Body of pancreas (tissue), 4 donors: ENCODE measurements around the gene TSHR. TPM values are rescaled to one million over a fixed set of nuclear protein-coding genes. Genes with fewer than 3 reads are reported as not detected.

ENCODE experiments used
- ATAC-seq: fragments of 150-250 bp; one replicate; pipeline ENCODE4 v1.9.1; 2016
- DNase-seq, 4 donors: peaks; one replicate each; pipeline ENCODE4 v3.0.0-alpha.2; 2019
- H3K27ac ChIP-seq, 4 donors: fragments of 200-600 bp; sonication (generic); 1 replicate in 3 of 4; 2 replicates in 1 of 4; pipeline versions ENCODE4 v1.5.1 to v1.6.1; 2016 to 2019; ENCODE audit warnings: mild to moderate bottlenecking in 1 of 4, mixed read lengths in 1 of 4, moderate library complexity in 1 of 4
- H3K27me3 ChIP-seq, 2 donors: fragments of 200-600 bp; sonication (generic); one replicate each; pipeline ENCODE4 v1.6.0; 2016; ENCODE audit warnings: mild to moderate bottlenecking in 1 of 2
- H3K36me3 ChIP-seq, 2 donors: fragments of 200-600 bp; sonication (generic); replicated peaks in 1 of 2; 2 replicates each; pipeline ENCODE4 v1.5.1; 2016; ENCODE audit warnings: low read depth in 2 of 2; ENCODE audit not compliant: insufficient read depth in 1 of 2
- H3K4me1 ChIP-seq: fragments of 200-600 bp; sonication (generic); one replicate; pipeline ENCODE4 v1.6.0; 2016
- H3K4me3 ChIP-seq, 2 donors: fragments of 200-600 bp; sonication (generic); 1 replicate in 1 of 2; 2 replicates in 1 of 2; pipeline ENCODE4 v1.5.1; 2016 to 2019
- H3K9me3 ChIP-seq, 3 donors: fragments of 200-600 bp; sonication (generic); 1 replicate in 2 of 3; 2 replicates in 1 of 3; pipeline ENCODE4 v1.5.1; 2016
- POLR2A ChIP-seq, 3 donors: fragments of 450-650 bp; IDR thresholded peaks; one replicate each; pipeline ENCODE4 v1.6.1; 2016; ENCODE audit warnings: antibody characterized with exemption in 3 of 3, mild to moderate bottlenecking in 2 of 3
- WGBS, 2 donors: methylation state at CpG; one replicate each; pipeline ENCODE4 v1.1.5; 2017; 5-methylcytosine and 5-hydroxymethylcytosine counted together
- intact Hi-C: fragments of 100-400 bp; cut with DNase I; formaldehyde crosslinking; loops from one replicate; pipeline ENCODE4 v1.15.1; 2023
- total RNA-seq, 2 donors: library from RNA; depleted of rRNA; stranded (reverse); fragments of >200 nt; gene quantifications; one replicate each; pipeline ENCODE4 v1.1.0, GENCODE V29; 2016
- TF ChIP-seq, protein P1 (sequence below), 7 experiments: fragments of 450-650 bp in 4 of 7; fragments of 200-600 bp in 3 of 7; sonication (generic) in 3 of 7; IDR thresholded peaks; one replicate each; pipeline ENCODE4 v1.5.1; 2016 to 2019; ENCODE audit warnings: antibody characterized with exemption in 7 of 7

TSHR gene
- total RNA-seq, 2 donors from 2014 or later = not detected

- no peaks in the 10 kb centered on the region for H3K4me1 ChIP-seq
- no peak overlapping the region for H3K27ac ChIP-seq
- WGBS, 2 donors = 58 to 79% methylated on average over 2 of the region's 2 CpGs
- ATAC-seq = no peak
- intact Hi-C loops = no loop called here
- no peak overlapping the region for H3K4me3 ChIP-seq
- no peak for DNase-seq
- no peaks in the 10 kb centered on the region for H3K9me3 ChIP-seq
- no peaks in the 10 kb centered on the region for H3K36me3 ChIP-seq
- no peaks in the 10 kb centered on the region for H3K27me3 ChIP-seq
- TF ChIP-seq, protein P1, sequence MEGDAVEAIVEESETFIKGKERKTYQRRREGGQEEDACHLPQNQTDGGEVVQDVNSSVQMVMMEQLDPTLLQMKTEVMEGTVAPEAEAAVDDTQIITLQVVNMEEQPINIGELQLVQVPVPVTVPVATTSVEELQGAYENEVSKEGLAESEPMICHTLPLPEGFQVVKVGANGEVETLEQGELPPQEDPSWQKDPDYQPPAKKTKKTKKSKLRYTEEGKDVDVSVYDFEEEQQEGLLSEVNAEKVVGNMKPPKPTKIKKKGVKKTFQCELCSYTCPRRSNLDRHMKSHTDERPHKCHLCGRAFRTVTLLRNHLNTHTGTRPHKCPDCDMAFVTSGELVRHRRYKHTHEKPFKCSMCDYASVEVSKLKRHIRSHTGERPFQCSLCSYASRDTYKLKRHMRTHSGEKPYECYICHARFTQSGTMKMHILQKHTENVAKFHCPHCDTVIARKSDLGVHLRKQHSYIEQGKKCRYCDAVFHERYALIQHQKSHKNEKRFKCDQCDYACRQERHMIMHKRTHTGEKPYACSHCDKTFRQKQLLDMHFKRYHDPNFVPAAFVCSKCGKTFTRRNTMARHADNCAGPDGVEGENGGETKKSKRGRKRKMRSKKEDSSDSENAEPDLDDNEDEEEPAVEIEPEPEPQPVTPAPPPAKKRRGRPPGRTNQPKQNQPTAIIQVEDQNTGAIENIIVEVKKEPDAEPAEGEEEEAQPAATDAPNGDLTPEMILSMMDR (IDR thresholded peaks at IDR 0.05) = no peak
- TF ChIP-seq POLR2A (IDR thresholded peaks at IDR 0.05) = no peak
These were observed 181.9 kb downstream of the TSHR start for GRCh38 chr14:81137316-81137715.

GRCh38 chr14:81138429-81138828, 183.0 kb downstream of the TSHR start:
- Histone ChIP-seq H3K27me3 (no peaks in the 10 kb centered on the region), H3K27ac (no peak overlapping the region), H3K9me3 (no peaks in the 10 kb centered on the region), H3K4me3 (no peak overlapping the region), H3K36me3 (no peaks in the 10 kb centered on the region), H3K4me1 (no peaks in the 10 kb centered on the region)
- ATAC-seq (no peak), DNase-seq (no peak)
- intact Hi-C loops = no loop called here
- 75 to 76% methylated on average over 6 of the region's 6 CpGs for WGBS, 2 donors
- TF ChIP-seq POLR2A (IDR thresholded peaks at IDR 0.05) = no peak
- TF ChIP-seq, protein P1 (IDR thresholded peaks at IDR 0.05) = no peak

- Histone ChIP-seq H3K27me3 (no peaks in the 10 kb centered on the region), H3K9me3 (no peaks in the 10 kb centered on the region), H3K36me3 (no peaks in the 10 kb centered on the region), H3K4me3 (no peak overlapping the region), H3K4me1 (peaks cover 6% of the 10 kb centered on the region), H3K27ac (no peak overlapping the region)
- TF ChIP-seq, protein P1 (IDR thresholded peaks at IDR 0.05) = no peak
- TF ChIP-seq POLR2A (IDR thresholded peaks at IDR 0.05) = no peak
- ATAC-seq = no peak
- no peak for DNase-seq
- intact Hi-C loops = no loop called here
- 75 to 80% methylated on average over 2 of the region's 2 CpGs for WGBS, 2 donors
These were observed 186.0 kb downstream of the TSHR start for GRCh38 chr14:81141426-81141825.

DNA sequence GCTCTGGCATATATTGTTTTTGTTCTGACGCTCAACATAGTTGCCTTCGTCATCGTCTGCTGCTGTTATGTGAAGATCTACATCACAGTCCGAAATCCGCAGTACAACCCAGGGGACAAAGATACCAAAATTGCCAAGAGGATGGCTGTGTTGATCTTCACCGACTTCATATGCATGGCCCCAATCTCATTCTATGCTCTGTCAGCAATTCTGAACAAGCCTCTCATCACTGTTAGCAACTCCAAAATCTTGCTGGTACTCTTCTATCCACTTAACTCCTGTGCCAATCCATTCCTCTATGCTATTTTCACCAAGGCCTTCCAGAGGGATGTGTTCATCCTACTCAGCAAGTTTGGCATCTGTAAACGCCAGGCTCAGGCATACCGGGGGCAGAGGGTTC, 188.4 kb downstream of the TSHR start:
- 91 to 93% methylated on average over 8 of the region's 8 CpGs for WGBS, 2 donors
- no peak for TF ChIP-seq POLR2A (IDR thresholded peaks at IDR 0.05)
- TF ChIP-seq, protein P1 (IDR thresholded peaks at IDR 0.05) = no peak
- no peak for ATAC-seq
- no peaks in the 10 kb centered on the region for H3K27me3 ChIP-seq
- no peak overlapping the region for H3K27ac ChIP-seq
- no peak for DNase-seq
- no peaks in the 10 kb centered on the region for H3K9me3 ChIP-seq
- no peaks in the 10 kb centered on the region for H3K36me3 ChIP-seq
- peaks cover 11% of the 10 kb centered on the region for H3K4me1 ChIP-seq
- intact Hi-C loops = no loop called here
- H3K4me3 ChIP-seq = no peak overlapping the region

DNA sequence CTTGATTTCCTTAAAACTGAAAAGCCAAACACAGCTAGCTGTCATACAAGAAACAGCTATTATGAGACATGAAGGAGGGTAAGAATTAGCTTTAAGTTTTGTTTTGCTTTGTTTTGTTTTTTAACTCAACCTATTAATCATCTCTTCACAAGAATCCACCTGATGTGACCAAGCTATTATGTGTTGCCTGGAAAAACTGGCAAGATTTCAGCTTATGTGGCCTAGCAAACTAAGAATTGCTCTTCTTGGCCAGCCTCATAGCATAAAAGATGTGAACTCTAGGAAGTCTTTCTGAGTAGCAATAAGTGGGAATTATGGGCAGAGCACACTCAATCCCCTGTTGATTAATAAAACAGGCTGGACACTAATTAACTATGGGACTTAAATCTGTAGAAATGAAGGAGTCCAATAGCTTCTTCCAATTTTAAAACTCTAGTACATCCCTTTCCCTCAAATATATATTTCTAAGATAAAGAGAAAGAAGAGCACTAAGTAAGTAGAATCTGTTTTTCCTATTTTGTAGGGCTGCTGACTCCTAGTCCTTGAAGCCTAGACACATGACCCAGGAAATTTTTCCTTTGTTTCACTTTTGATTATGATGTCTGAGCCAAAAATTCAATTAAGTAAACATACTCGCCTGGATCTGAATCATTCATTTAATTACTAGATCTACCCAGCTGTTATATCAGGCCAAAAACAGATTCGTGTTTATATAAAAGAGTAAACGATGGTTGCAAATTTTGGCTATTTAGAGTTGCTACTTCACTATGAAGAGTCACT, 189.6 kb downstream of the TSHR start:
- ATAC-seq (no peak), DNase-seq (no peak)
- Histone ChIP-seq H3K27ac (no peak overlapping the region), H3K9me3 (no peaks in the 10 kb centered on the region), H3K36me3 (no peaks in the 10 kb centered on the region), H3K4me3 (no peak overlapping the region), H3K4me1 (peaks cover 13% of the 10 kb centered on the region), H3K27me3 (no peaks in the 10 kb centered on the region)
- 32 to 33% methylated on average over 3 of the region's 3 CpGs for WGBS, 2 donors
- no peak for TF ChIP-seq POLR2A (IDR thresholded peaks at IDR 0.05)
- TF ChIP-seq, protein P1 (IDR thresholded peaks at IDR 0.05) = no peak
- intact Hi-C loops = no loop called here
